GM12891 (cell line): ENCODE results near the gene AFAP1.

Experiments used
- POLR2AphosphoS5 ChIP-seq: IDR thresholded peaks from 2 replicates; pipeline ENCODE4 v1.6.1; 2011; ENCODE audit warnings: low read depth, low read length, control low read depth
- POU2F2 ChIP-seq: IDR thresholded peaks from 2 replicates; pipeline ENCODE4 v1.6.1; 2011; ENCODE audit warnings: low read depth, mild to moderate bottlenecking, control low read depth, low read length, moderate library complexity
- SPI1 ChIP-seq: IDR thresholded peaks from 2 replicates; pipeline ENCODE4 v1.6.1; 2011; ENCODE audit warnings: low read depth, low read length, control low read depth

- no peak for TF ChIP-seq SPI1
- TF ChIP-seq POLR2AphosphoS5 = no peak
- no peak for TF ChIP-seq POU2F2
These were observed 221.6 kb downstream of the AFAP1 start for GRCh38 chr4:7717946-7718490.
